ENCODE results near the gene RAB7B.

DNA sequence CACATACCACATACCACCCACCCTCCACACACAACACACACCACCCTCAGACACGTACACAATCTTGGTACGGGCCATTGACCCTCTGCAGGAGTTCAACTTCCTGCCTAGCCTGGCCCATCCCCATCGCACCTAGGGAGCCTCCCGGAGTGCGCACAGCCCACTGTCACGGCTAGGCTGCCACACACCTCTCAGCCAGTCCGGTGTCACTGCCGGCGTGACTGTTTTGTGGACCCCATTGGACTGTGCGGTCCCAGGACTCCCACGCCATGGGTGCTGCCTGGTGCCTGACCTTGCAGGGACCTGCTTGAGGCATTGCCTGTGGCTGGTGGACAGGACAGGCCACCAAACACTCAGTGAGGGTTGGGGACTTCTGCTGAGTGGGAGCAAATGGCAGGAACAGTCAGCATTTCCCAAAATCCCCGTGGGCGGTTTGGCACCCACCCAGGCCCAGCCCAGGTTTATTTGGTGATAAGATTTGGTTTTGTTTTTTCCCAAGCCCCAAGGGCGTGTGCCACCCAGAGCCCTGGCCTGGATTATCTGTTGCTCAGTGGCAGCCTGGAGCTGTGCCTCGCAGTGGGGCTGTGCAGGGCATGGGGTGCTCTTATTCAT lies 27.7 kb downstream of the RAB7B start:
- TF ChIP-seq, protein P1, sequence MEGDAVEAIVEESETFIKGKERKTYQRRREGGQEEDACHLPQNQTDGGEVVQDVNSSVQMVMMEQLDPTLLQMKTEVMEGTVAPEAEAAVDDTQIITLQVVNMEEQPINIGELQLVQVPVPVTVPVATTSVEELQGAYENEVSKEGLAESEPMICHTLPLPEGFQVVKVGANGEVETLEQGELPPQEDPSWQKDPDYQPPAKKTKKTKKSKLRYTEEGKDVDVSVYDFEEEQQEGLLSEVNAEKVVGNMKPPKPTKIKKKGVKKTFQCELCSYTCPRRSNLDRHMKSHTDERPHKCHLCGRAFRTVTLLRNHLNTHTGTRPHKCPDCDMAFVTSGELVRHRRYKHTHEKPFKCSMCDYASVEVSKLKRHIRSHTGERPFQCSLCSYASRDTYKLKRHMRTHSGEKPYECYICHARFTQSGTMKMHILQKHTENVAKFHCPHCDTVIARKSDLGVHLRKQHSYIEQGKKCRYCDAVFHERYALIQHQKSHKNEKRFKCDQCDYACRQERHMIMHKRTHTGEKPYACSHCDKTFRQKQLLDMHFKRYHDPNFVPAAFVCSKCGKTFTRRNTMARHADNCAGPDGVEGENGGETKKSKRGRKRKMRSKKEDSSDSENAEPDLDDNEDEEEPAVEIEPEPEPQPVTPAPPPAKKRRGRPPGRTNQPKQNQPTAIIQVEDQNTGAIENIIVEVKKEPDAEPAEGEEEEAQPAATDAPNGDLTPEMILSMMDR (IDR thresholded peaks at IDR 0.05) = no peak
- no peak for TF ChIP-seq POLR2AphosphoS5 (IDR thresholded peaks at IDR 0.05)
